HepG2 (cell line): ENCODE results near the gene ADM5. TPM values are rescaled to one million over a fixed set of nuclear protein-coding genes. Genes with fewer than 3 reads are reported as not detected.

Experiments used
- ATAC-seq: fragments of 200-7000 bp; cut with Tn5 transposase; 3 replicates; pipeline ENCODE4 v1.9.1; 2020; ENCODE audit warnings: mild to moderate bottlenecking, moderate library complexity
- BruUV-seq: library from RNA; stranded (reverse); fragments of 400-500 nt; replicated peaks from 2 replicates; lab custom pipeline; 2021; lab: Mats Ljungman, UMichigan
- CTCF ChIA-PET: fragments of 300-600 bp; formaldehyde crosslinking; extraction: SDS; loops from one replicate; lab custom pipeline; 2021; ENCODE audit warnings: low total read pairs, inconsistent platforms, low intra/inter-chr PET ratio; lab: Yijun Ruan, JAX
- POLR2A ChIA-PET: fragments of 350-600 bp; sonication (Branson Sonifier 250); formaldehyde crosslinking; loops from one replicate; lab custom pipeline; 2020; ENCODE audit warnings: antibody characterized with exemption, inconsistent platforms; lab: Yijun Ruan, JAX
- DNase-seq: peaks from one replicate; pipeline ENCODE4 v3.0.0-alpha.2; 2015; ENCODE audit warnings: low spot score
- FAIRE-seq: peaks from 3 replicates; lab custom pipeline; 2011; peaks lifted over from hg19 to GRCh38; lab: Jason Lieb, UNC
- H2AFZ ChIP-seq: one replicate; pipeline ENCODE4 v1.6.1; 2011; ENCODE audit warnings: low read length, inconsistent platforms
- H3K27ac ChIP-seq: fragments of 300-600 bp; 3 replicates; pipeline ENCODE4 v1.8.0; 2011; ENCODE audit warnings: mixed run types, mild to moderate bottlenecking, mixed read lengths, low read length, inconsistent platforms; ENCODE audit not compliant: insufficient read depth; ENCODE audit errors: extremely low read length
- H3K27me3 ChIP-seq, 2 experiments: fragments of 200-600 bp in 1 of 2; 2 replicates in 1 of 2; 3 replicates in 1 of 2; pipeline versions ENCODE4 v1.6.0 to v1.8.0; 2011; ENCODE audit warnings: low read length in 2 of 2, mild to moderate bottlenecking in 2 of 2, moderate library complexity in 2 of 2, inconsistent platforms in 1 of 2; ENCODE audit not compliant: insufficient read depth in 2 of 2, control insufficient read depth in 1 of 2
- H3K36me3 ChIP-seq, 2 experiments: fragments of 200-600 bp in 1 of 2; replicated peaks in 1 of 2; 2 replicates in 1 of 2; 3 replicates in 1 of 2; pipeline versions ENCODE4 v1.5.1 to v1.8.0; 2011; ENCODE audit warnings: low read length in 2 of 2, inconsistent platforms in 1 of 2; ENCODE audit not compliant: insufficient read depth in 2 of 2, control insufficient read depth in 1 of 2
- H3K4me1 ChIP-seq: 2 replicates; pipeline ENCODE4 v1.5.1; 2012; ENCODE audit warnings: low read length, inconsistent platforms; ENCODE audit not compliant: insufficient read depth
- H3K4me2 ChIP-seq: 2 replicates; pipeline ENCODE4 v1.6.0; 2011; ENCODE audit warnings: low read depth, low read length, inconsistent platforms
- H3K4me3 ChIP-seq, 3 experiments: fragments of 200-600 bp in 1 of 3; sonication (generic), shearing (Covaris generic) in 1 of 3; replicated peaks in 1 of 3; 2 replicates each; pipeline ENCODE4 v1.5.1; 2011 to 2016; ENCODE audit warnings: low read length in 3 of 3, inconsistent platforms in 2 of 3, low read depth in 2 of 3, mild to moderate bottlenecking in 2 of 3, control low read depth in 1 of 3, mixed read lengths in 1 of 3; ENCODE audit not compliant: insufficient read depth in 1 of 3
- H3K79me2 ChIP-seq: one replicate; pipeline ENCODE4 v1.6.1; 2011; ENCODE audit warnings: low read length, inconsistent platforms; ENCODE audit not compliant: insufficient read depth
- H3K9ac ChIP-seq: 2 replicates; pipeline ENCODE4 v1.6.0; 2011; ENCODE audit warnings: mild to moderate bottlenecking, low read depth, low read length, inconsistent platforms; ENCODE audit not compliant: insufficient read depth
- H3K9me3 ChIP-seq: 2 replicates; pipeline ENCODE4 v1.5.1; 2012; ENCODE audit warnings: mild to moderate bottlenecking, low read length
- H4K20me1 ChIP-seq: 2 replicates; pipeline ENCODE4 v1.6.0; 2011; ENCODE audit warnings: inconsistent platforms, mild to moderate bottlenecking, low read length, moderate library complexity; ENCODE audit not compliant: insufficient read depth
- AGO2 ChIP-seq: fragments of 200-400 bp; formaldehyde crosslinking; optimal IDR thresholded peaks from 2 replicates; pipeline ENCODE3; 2017; ENCODE audit warnings: mild to moderate bottlenecking, low read depth, low read length, moderate library complexity
- BRF2 ChIP-seq: sonication (generic); formaldehyde crosslinking; IDR thresholded peaks from 2 replicates; pipeline ENCODE4 v1.8.1; 2022; ENCODE audit warnings: mild to moderate bottlenecking, missing genetic modification reagents
- CHD2 ChIP-seq: IDR thresholded peaks from 2 replicates; pipeline ENCODE4 v1.6.1; 2011; ENCODE audit warnings: low read depth, low read length, improper control_type of control experiment
- HMG20A ChIP-seq: IDR thresholded peaks from 2 replicates; pipeline ENCODE4 v1.6.1; 2016; ENCODE audit warnings: borderline replicate concordance
- MLX ChIP-seq: IDR thresholded peaks from 2 replicates; pipeline ENCODE4 v1.6.1; 2016
- POLR2G ChIP-seq: fragments of 200-400 bp; formaldehyde crosslinking; IDR thresholded peaks from 2 replicates; pipeline ENCODE4 v1.6.1; 2018; ENCODE audit warnings: mild to moderate bottlenecking, low read depth, low read length, moderate library complexity
- SRY ChIP-seq: sonication (generic); formaldehyde crosslinking; IDR thresholded peaks from 2 replicates; pipeline ENCODE4 v1.8.0; 2022; ENCODE audit warnings: mild to moderate bottlenecking, missing genetic modification reagents
- ZNF136 ChIP-seq: sonication (generic); formaldehyde crosslinking; IDR thresholded peaks from 2 replicates; pipeline ENCODE4 v1.8.1; 2022; ENCODE audit warnings: low read depth, mild to moderate bottlenecking, moderate library complexity, missing genetic modification reagents
- ZNF567 ChIP-seq: sonication (generic); formaldehyde crosslinking; IDR thresholded peaks from 2 replicates; pipeline ENCODE4 v1.8.1; 2023; ENCODE audit warnings: mild to moderate bottlenecking, missing genetic modification reagents, borderline replicate concordance
- ZNF629 ChIP-seq: sonication (generic); formaldehyde crosslinking; conservative IDR thresholded peaks from 2 replicates; pipeline ENCODE4 v1.5.0; 2020; ENCODE audit warnings: missing genetic modification reagents
- ZNF709 ChIP-seq: sonication (generic); formaldehyde crosslinking; IDR thresholded peaks from 2 replicates; pipeline ENCODE4 v1.5.0; 2020; ENCODE audit warnings: mild to moderate bottlenecking, missing genetic modification reagents
- WGBS: methylation state at CpG from one replicate; pipeline ENCODE4 v1.1.6; 2017; ENCODE audit warnings: low lambda C conversion rate; 5-methylcytosine and 5-hydroxymethylcytosine counted together
- in situ Hi-C: cut with HindIII; loops from 2 replicates; pipeline ENCODE4 v1.10.0; 2017; ENCODE audit warnings: low pct_unique_long_range_greater_than_20kb; ENCODE audit not compliant: extremely low pct_ligation_motif_present
- intact Hi-C: fragments of 100-400 bp; cut with micrococcal nuclease; formaldehyde crosslinking; loops from one replicate; pipeline ENCODE4 v1.10.0; 2022; ENCODE audit not compliant: unreplicated experiment
- polyA plus RNA-seq, 8 experiments: library from polyadenylated mRNA; depleted of rRNA in 3 of 8; stranded (reverse) in 7 of 8; unstranded in 1 of 8; fragments of >200 nt; fragmentation: Illumina TruSeq in 4 of 8; extraction: Trizol in 4 of 8; gene quantifications; 2 replicates each; pipeline versions ENCODE4 v1.2.1 to v1.2.3, GENCODE V29; 2011 to 2016; ENCODE audit warnings: low read depth in 4 of 8, missing spikeins in 1 of 8, mixed read lengths in 1 of 8; ENCODE audit not compliant: insufficient read depth in 1 of 8
- total RNA-seq, 5 experiments: library from RNA; depleted of rRNA; stranded (reverse); fragments of >200 nt; fragmentation: Illumina TruSeq; extraction: Trizol; gene quantifications; 2 replicates each; pipeline ENCODE4 v1.2.3, GENCODE V29; 2016; ENCODE audit warnings: low read depth in 1 of 5

The ADM5 gene
- total and polyA plus RNA-seq, 2 of the 13 experiments (the other 11 are each of a cell fraction or from before 2014, with no cell fraction given) = 2.7 to 4.1 TPM

- peaks cover 22% of the 10 kb centered on the region for H3K4me1 ChIP-seq
- BruUV-seq = no TSS peak
- peaks cover under 1% of the 10 kb centered on the region; the same call in 1 of the 2 replicates for H4K20me1 ChIP-seq
- H3K27me3 ChIP-seq = no peaks in the 10 kb centered on the region
- no peak for TF ChIP-seq ZNF709
- 0 out of 2 replicates have a peak, but pooled peaks have one; percentile 24 for TF ChIP-seq POLR2G
- TF ChIP-seq SRY (CRISPR knock-in tag) = 0 out of 2 replicates have a peak, but pooled peaks have one; percentile 29
- no peak for TF ChIP-seq CHD2
- TF ChIP-seq ZNF136 = no peak
- peak; percentile 88 for TF ChIP-seq ZNF629 (CRISPR knock-in tag)
- TF ChIP-seq MLX (CRISPR knock-in tag) = no peak
- no peak for TF ChIP-seq BRF2 (CRISPR knock-in tag)
- TF ChIP-seq ZNF567 (CRISPR knock-in tag) = no peak
- no peak for TF ChIP-seq HMG20A (CRISPR knock-in tag)
- TF ChIP-seq AGO2 = peak; percentile 70
- 98% methylated on average over 6 of the region's 12 CpGs for WGBS
- intact Hi-C loops = no loop called here
- H2AFZ ChIP-seq = no peak overlapping the region
- FAIRE-seq = no peak
- H3K4me2 ChIP-seq = no peak overlapping the region
- in situ Hi-C loops = no loop called here
- no peak for DNase-seq
- no peak overlapping the region for H3K4me3 ChIP-seq
- ATAC-seq = no peak
- no peak overlapping the region for H3K9ac ChIP-seq
- CTCF ChIA-PET = no interaction called here
- no peaks in the 10 kb centered on the region for H3K9me3 ChIP-seq
- no peaks in the 10 kb centered on the region for H3K79me2 ChIP-seq
- H3K36me3 ChIP-seq = peaks cover 27 to 79% of the 10 kb centered on the region in 2 experiments
- H3K27ac ChIP-seq = no peak overlapping the region
- POLR2A ChIA-PET = interaction anchor here (1.1 to 2.1 kb wide), 2 partner anchors 16 to 18 kb away, joined by 3 to 7 read pairs; partner anchors contain the start of gene SCAF1
Observed at GRCh38 chr19:49658566-49659442, 30.6 kb upstream of the ADM5 start.
